Cortex of kidney (tissue), 1 donor: Measurements from ENCODE around the gene ANKLE2.
"Not testable (repeated sequence)": the region's sequence is repeated elsewhere in the genome, so short reads cannot be mapped to it uniquely, and the experiment has no call there.

Source experiments
- DNase-seq: peaks from one replicate; lab custom pipeline; 2025; lab: John Stamatoyannopoulos, UW

The ANKLE2 gene

GRCh38 chr12:132761032-132761920 lies at the start of gene ANKLE2:
Gene ANKLE2 (minus strand): TSS chr12:132761832. CDS start chr12:132761798, 34 bp downstream.
- DNase-seq: no peak

DNA sequence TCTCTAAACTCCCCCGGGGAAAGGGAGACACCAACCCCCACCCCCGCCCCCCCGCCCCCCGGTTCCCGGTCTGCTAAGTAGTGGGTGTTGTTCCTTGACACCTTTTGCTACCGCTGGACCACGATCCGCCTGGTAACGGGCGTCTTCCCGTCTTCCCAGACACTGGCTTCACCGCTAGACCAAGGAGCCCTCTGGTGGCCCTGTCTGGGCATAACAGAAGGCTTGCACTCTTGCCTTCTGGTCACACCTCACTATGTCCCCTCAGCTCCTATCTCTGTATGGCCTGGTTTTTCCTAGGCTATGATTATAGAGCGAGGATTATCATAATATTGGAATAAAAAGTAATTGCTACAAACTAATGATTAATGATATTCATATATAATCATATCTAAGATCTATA lies 47.8 kb upstream of the ANKLE2 start:
- DNase-seq: not testable (repeated sequence)

- DNase-seq: no peak
Observed at GRCh38 chr12:132807295-132808092, 45.9 kb upstream of the ANKLE2 start.

DNA sequence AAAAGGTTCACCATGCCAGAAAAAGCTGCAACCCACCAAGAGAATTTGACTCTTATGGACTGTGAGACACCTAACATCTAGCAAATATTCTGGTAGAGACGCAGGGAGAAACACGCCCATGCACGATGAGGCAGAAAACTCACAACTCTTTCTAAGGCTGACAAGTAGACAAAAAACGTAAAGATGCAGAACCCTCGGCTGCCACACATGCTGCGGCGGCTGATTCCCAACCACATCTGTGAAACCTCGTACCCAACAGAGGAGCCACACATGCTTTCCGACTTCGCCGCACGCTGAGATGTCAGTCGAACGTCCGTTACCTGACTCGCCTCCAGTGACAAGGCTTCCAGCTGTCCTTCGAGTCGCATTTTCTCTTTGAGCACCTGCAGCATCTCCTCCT lies 45.2 kb upstream of the ANKLE2 start:
- DNase-seq: no peak

- DNase-seq: no peak
Observed at GRCh38 chr12:132804426-132804861, 42.8 kb upstream of the ANKLE2 start.

GRCh38 chr12:132803888-132804287 lies 42.3 kb upstream of the ANKLE2 start:
- no peak for DNase-seq

GRCh38 chr12:132803125-132803524 lies 41.5 kb upstream of the ANKLE2 start:
- no peak for DNase-seq

- no peak for DNase-seq
Observed at GRCh38 chr12:132801741-132802140, 40.1 kb upstream of the ANKLE2 start.

DNA sequence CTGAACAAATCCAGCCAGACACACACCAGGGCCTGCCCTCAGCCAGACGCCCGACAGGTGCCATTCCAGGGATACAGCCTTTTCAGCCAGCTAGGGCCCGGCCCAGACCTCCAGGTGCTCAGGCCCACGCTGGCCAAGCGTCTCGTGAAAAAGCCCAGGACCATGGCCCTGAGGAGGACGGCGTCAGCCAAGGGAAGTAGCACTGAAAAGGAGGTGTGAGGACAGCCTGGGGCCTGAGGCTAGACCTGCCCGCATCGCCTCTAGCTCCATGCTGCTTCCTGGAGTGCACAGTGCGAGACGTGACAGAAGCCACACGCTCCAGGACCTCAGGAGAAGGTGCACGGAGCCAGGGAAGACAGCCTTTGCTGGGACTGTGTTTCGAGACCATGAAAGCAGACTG lies 37.2 kb upstream of the ANKLE2 start:
- no peak for DNase-seq

GRCh38 chr12:132797820-132798570 lies 36.4 kb upstream of the ANKLE2 start:
- DNase-seq: no peak

DNA sequence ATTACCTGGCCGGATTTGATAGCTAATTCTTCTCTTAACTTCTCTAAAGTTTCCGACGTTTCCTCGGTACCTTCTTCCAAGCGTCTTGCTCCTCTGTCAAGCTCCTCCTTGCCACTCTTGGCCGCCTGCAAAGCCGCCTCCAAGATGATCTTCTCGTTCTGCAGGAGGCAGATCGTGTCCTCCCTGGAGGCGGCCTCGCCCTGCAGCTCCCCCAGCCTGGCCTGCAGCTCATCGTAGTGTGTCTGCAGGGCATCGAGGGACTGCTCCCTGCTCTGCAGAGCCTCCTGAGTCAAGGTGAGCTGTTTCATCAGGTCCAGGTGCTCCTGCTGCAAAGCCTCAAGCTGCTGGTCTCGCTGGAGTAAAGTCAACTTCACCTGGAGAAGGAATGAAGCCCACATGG lies 34.2 kb upstream of the ANKLE2 start:
- DNase-seq: no peak

DNA sequence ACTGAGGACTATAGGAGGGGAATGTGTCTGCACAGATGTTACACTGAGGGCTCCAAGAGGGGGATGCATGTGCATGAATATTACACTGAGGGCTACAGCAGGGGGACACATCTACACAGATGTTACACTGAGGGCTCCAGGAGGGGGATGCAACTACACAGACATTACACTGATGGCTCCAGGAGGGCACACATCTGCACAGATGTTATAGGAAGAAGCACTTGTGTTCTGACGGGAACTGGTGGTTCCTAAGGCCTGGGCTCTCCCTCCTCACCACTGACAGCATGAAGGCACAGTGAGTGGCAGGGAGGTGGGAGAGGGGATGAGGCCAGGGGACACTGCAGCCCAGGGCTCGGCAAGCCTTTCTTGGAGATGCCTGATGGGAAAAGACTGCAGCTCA lies 30.3 kb upstream of the ANKLE2 start:
- DNase-seq: not testable (repeated sequence)

DNA sequence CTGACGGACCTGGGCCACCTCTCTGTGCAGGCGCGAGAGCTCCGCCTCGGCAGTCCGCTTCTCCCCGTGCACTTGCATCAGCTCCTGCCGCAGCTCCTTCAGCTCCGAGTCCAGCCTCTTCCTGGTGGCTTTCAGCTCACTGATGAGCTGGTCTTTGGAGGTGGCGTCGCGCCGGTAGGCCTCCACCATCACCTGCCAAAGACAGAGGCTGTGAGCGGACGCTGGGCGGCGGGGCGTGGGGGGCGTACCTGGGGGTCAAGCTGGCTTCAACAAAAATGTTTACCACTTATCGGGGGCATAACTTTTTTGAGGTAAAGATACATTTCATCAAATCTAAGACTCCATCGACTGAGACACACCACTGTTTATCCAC lies 27.5 kb upstream of the ANKLE2 start:
- DNase-seq: no peak

DNA sequence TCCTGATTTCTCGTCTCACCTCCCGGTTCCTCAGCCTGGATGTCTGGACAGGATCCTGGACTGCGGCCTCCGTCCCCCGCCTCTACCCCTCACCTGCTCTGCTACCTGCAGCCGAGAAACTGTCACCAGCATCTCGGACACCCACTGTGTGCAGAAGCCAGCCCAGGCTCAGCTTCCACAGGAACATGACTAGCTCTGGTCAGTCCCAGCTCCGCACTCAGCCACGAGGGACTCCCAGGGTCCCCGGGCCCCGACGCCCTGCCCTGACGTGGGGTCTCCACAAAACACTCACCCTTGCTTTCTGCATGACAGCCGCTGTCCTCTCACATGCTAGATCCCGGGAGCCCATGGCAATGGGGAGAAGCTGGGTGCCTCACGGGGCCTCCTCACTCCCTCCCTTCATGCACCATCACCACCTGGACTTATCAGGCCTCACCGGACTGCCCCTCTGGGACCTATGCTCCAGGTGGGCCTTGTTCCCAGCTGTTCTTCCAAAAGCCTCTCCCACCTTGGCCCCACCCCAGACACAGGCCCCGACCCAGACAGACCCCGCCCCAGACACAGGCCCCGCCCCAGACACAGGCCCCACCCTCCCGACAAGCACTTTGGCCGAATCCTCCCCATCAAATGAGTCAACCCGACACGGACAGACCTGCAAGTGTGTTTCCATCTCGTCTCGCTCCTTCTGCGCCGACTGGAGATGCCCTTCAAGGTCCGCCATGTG lies 26.9 kb upstream of the ANKLE2 start:
- no peak for DNase-seq

DNA sequence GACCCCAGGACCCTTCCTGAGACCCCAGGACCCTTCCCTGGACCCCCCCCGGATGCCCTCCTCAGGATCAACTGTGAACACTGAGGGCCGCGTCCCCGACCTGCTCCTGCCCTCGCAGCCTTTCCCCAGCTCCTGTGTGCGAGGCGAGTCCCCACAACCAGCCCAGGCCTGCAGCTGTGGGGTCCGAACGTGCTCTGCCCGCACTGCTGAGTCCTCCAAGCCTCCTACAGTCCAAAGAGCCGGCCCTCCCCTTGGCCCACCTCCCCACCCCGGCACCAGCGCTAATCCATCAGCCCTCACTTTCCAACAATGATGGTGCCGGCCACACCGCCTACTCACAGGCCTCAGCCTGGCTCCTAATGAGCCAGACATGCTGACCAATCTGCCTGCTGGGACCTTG lies 26.2 kb upstream of the ANKLE2 start:
- DNase-seq: no peak

DNA sequence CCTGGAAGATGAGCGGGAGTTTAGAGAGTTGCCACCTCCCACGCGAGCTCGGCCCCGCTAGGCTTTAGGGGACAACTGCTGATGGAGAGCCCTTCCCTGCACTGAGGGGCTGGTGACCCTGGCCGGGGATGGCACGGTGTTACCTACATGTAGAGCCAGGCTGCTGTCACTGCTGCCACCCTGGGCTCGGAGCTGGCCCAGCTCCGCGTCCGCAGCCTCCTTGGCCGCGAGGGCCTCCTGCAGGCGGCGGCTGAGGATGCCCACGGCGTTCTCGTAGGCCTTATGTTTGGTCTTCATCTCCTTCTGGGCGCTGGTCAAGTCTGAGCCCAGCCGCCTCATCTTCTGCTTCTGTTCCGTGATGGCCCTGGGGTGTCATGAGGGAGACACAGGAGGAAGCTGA lies 24.6 kb upstream of the ANKLE2 start:
- DNase-seq: no peak

- no peak for DNase-seq
Observed at GRCh38 chr12:132784580-132784979, 22.9 kb upstream of the ANKLE2 start.

DNA sequence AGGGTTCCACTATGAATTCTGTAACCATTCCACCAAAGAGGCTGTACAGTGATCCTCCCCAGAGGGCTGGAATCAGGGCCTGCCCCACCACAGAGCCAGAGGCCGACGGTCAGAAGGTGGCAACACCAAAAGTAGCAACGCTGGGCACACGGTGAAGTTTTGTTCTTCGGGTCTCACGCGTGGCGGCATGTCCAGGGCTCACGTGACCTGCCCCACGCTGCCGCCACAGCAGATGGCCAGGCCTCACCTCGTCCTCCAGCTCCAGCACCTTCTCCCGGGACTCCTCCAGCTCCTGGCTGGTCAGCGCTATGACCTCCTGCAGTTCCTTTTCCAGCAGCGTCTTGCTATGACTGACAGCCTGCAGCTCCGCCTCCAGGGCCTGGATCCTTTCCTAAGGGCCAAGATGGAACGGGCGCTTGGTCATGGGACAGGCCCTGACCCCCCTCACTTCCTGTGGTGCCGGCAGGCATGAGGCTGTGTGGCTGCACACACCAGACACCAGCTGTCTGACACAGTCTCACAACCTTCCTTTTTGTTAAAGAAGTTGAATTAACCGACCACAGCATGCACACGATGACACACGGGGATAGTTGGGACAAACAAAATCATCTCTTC lies 22.4 kb upstream of the ANKLE2 start:
- no peak for DNase-seq

- DNase-seq: no peak
Observed at GRCh38 chr12:132781938-132782337, 20.3 kb upstream of the ANKLE2 start.

DNA sequence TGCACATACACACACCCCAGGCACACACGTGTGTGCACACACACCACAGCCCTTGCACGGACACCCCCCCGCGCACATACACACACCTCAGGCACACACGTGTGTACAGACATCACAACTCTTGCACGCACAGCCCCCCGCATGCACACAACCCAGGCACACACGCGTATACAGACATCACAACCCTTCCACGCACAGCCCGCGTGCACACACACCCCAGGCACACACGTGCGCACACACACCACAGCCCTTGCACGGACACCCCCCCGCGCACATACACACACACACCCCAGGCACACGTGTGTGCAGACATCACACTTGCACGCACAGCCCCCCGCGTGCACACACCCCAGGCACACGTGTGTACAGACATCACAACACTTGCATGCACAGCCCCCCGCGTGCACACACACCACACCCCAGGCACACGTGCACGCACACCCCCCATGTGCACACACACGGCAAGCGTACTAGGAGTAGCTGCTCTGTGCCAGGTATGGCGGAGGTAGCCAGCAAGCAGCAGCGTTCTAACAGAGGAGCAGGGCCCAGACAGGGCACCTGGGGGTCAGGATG lies 18.2 kb upstream of the ANKLE2 start:
- no peak for DNase-seq

GRCh38 chr12:132777614-132778013 lies 16.0 kb upstream of the ANKLE2 start:
- no peak for DNase-seq
